SK-N-SH (cell line): ENCODE results near the gene GPC5. TPM values are rescaled to one million over a fixed set of nuclear protein-coding genes. Genes with fewer than 3 reads are reported as not detected.

Experiments used
- CTCF ChIA-PET: fragments of 300-600, 350-600 bp; formaldehyde crosslinking; extraction: SDS; loops from one replicate; lab custom pipeline; 2021; lab: Yijun Ruan, JAX
- POLR2A ChIA-PET: fragments of 350-600 bp; sonication (Branson Sonifier 250); formaldehyde crosslinking; extraction: SDS; loops from one replicate; lab custom pipeline; 2020; ENCODE audit warnings: antibody characterized with exemption, inconsistent platforms; lab: Yijun Ruan, JAX
- DNase-seq: peaks from one replicate; pipeline ENCODE4 v3.0.0; 2012
- H2AFZ ChIP-seq: fragments of 200-600 bp; sonication (generic); 2 replicates; pipeline ENCODE4 v1.8.1; 2016; ENCODE audit warnings: antibody characterized with exemption, mild to moderate bottlenecking, low read depth
- H3F3A ChIP-seq: fragments of 200-600 bp; sonication (generic); replicated peaks from 2 replicates; pipeline ENCODE3; 2016; ENCODE audit warnings: antibody characterized with exemption, mild to moderate bottlenecking; ENCODE audit not compliant: insufficient read depth
- H3K27ac ChIP-seq, 2 experiments: fragments of 200-500 bp in 1 of 2; fragments of 200-600 bp in 1 of 2; sonication (Bioruptor generic) in 1 of 2; sonication (generic), shearing (Covaris generic) in 1 of 2; 2 replicates each; pipeline versions ENCODE4 v1.5.1 to v1.6.1; 2014 to 2016; ENCODE audit warnings: low read depth in 2 of 2, inconsistent platforms in 1 of 2, low read length in 1 of 2, mild to moderate bottlenecking in 1 of 2, mixed read lengths in 1 of 2
- H3K27me3 ChIP-seq: fragments of 200-600 bp; sonication (generic), shearing (Covaris generic); 2 replicates; pipeline ENCODE4 v1.6.1; 2016; ENCODE audit warnings: mixed run types; ENCODE audit not compliant: insufficient read depth
- H3K36me3 ChIP-seq, 2 experiments: fragments of 200-500 bp in 1 of 2; fragments of 200-600 bp in 1 of 2; sonication (Bioruptor generic) in 1 of 2; sonication (generic) in 1 of 2; replicated peaks in 1 of 2; 2 replicates each; pipeline versions ENCODE3 to v1.5.1; 2014 to 2016; ENCODE audit warnings: low read length in 1 of 2, mild to moderate bottlenecking in 1 of 2; ENCODE audit not compliant: insufficient read depth in 2 of 2, control insufficient read depth in 1 of 2
- H3K4me1 ChIP-seq, 2 experiments: fragments of 200-500 bp in 1 of 2; fragments of 200-600 bp in 1 of 2; sonication (Bioruptor generic) in 1 of 2; sonication (generic), shearing (Covaris generic) in 1 of 2; 2 replicates each; pipeline versions ENCODE4 v1.5.1 to v1.6.1; 2014 to 2016; ENCODE audit warnings: low read depth in 1 of 2, low read length in 1 of 2, mixed run types in 1 of 2; ENCODE audit not compliant: insufficient read depth in 2 of 2, control insufficient read depth in 1 of 2
- H3K4me2 ChIP-seq: fragments of 200-600 bp; sonication (generic), shearing (Covaris generic); 2 replicates; pipeline ENCODE4 v1.6.1; 2017; ENCODE audit warnings: mixed run types
- H3K4me3 ChIP-seq, 2 experiments: fragments of 200-500 bp in 1 of 2; fragments of 200-600 bp in 1 of 2; sonication (Bioruptor generic) in 1 of 2; sonication (generic), shearing (Covaris generic) in 1 of 2; 2 replicates each; pipeline versions ENCODE4 v1.5.1 to v1.8.1; 2014 to 2016; ENCODE audit warnings: low read depth in 2 of 2, inconsistent platforms in 1 of 2, low read length in 1 of 2, mild to moderate bottlenecking in 1 of 2, mixed read lengths in 1 of 2, moderate library complexity in 1 of 2
- H3K79me2 ChIP-seq: fragments of 200-600 bp; sonication (generic); 2 replicates; pipeline ENCODE4 v1.8.1; 2017; ENCODE audit warnings: mild to moderate bottlenecking; ENCODE audit not compliant: insufficient read depth
- H3K9ac ChIP-seq: fragments of 200-600 bp; sonication (generic); 2 replicates; pipeline ENCODE4 v1.6.1; 2017; ENCODE audit warnings: mixed run types
- H3K9me2 ChIP-seq: fragments of 200-600 bp; sonication (generic); 2 replicates; pipeline ENCODE4 v1.6.1; 2017; ENCODE audit warnings: mixed run types
- H3K9me3 ChIP-seq: fragments of 200-600 bp; sonication (generic); 2 replicates; pipeline ENCODE4 v1.6.1; 2017; ENCODE audit warnings: mixed run types, mild to moderate bottlenecking, moderate library complexity
- H4K20me1 ChIP-seq: fragments of 200-600 bp; sonication (generic); 2 replicates; pipeline ENCODE4 v1.6.1; 2017; ENCODE audit warnings: mild to moderate bottlenecking, mixed run types; ENCODE audit not compliant: insufficient read depth
- EZH2phosphoT487 ChIP-seq: fragments of 200-600 bp; sonication (generic); IDR thresholded peaks from 2 replicates; pipeline ENCODE4 v1.6.1; 2017; ENCODE audit warnings: low read depth, mixed run types, mild to moderate bottlenecking, antibody characterized with exemption, moderate library complexity, borderline replicate concordance
- FOSL2 ChIP-seq: IDR thresholded peaks from 2 replicates; pipeline ENCODE4 v1.4.0; 2012; ENCODE audit warnings: low read depth, mild to moderate bottlenecking, moderate library complexity, borderline replicate concordance
- FOXJ3 ChIP-seq: sonication (generic); formaldehyde crosslinking; IDR thresholded peaks from 2 replicates; pipeline ENCODE4 v1.5.1; 2020; ENCODE audit warnings: mild to moderate bottlenecking, missing genetic modification reagents
- GABPA ChIP-seq: IDR thresholded peaks from 2 replicates; pipeline ENCODE4 v1.4.0; 2012; ENCODE audit warnings: low read depth, mild to moderate bottlenecking
- JUND ChIP-seq: IDR thresholded peaks from 2 replicates; pipeline ENCODE4 v1.4.0; 2012
- MEF2A ChIP-seq: IDR thresholded peaks from 2 replicates; pipeline ENCODE4 v1.4.0; 2012; ENCODE audit warnings: low read depth, borderline replicate concordance
- MXI1 ChIP-seq: IDR thresholded peaks from 2 replicates; pipeline ENCODE4 v1.6.1; 2012; ENCODE audit warnings: mild to moderate bottlenecking, low read depth, low read length, improper control_type of control experiment
- NFIC ChIP-seq: IDR thresholded peaks from 2 replicates; pipeline ENCODE4 v1.4.0; 2012; ENCODE audit warnings: borderline replicate concordance
- NRF1 ChIP-seq: IDR thresholded peaks from 2 replicates; pipeline ENCODE4 v1.6.1; 2012; ENCODE audit warnings: low read depth, mild to moderate bottlenecking, low read length
- PBX3 ChIP-seq: IDR thresholded peaks from 2 replicates; pipeline ENCODE4; 2012
- RAD21 ChIP-seq: IDR thresholded peaks from 2 replicates; pipeline ENCODE4 v1.6.1; 2012; ENCODE audit warnings: mild to moderate bottlenecking, low read length
- TAF1 ChIP-seq: IDR thresholded peaks from 2 replicates; pipeline ENCODE4 v1.6.1; 2012; ENCODE audit warnings: low read depth, mild to moderate bottlenecking, low read length, moderate library complexity, borderline replicate concordance
- TCF12 ChIP-seq: IDR thresholded peaks from 2 replicates; pipeline ENCODE4 v1.4.0; 2012
- TEAD4 ChIP-seq: IDR thresholded peaks from 2 replicates; pipeline ENCODE4 v1.4.0; 2012; ENCODE audit warnings: mild to moderate bottlenecking, borderline replicate concordance; ENCODE audit not compliant: insufficient read depth
- USF1 ChIP-seq: IDR thresholded peaks from 2 replicates; pipeline ENCODE4 v1.4.0; 2012; ENCODE audit warnings: low read depth, borderline replicate concordance
- USF2 ChIP-seq: fragments of 150-350 bp; IDR thresholded peaks from 2 replicates; pipeline ENCODE4 v1.6.1; 2017; ENCODE audit warnings: antibody characterized with exemption, low read length, low read depth, borderline replicate concordance
- YY1 ChIP-seq: IDR thresholded peaks from 2 replicates; pipeline ENCODE4 v1.4.0; 2012; ENCODE audit warnings: low read depth, mild to moderate bottlenecking
- WGBS: methylation state at CpG from one replicate; pipeline ENCODE4 v1.1.6; 2017; ENCODE audit warnings: low lambda C conversion rate; 5-methylcytosine and 5-hydroxymethylcytosine counted together
- polyA plus RNA-seq, 3 experiments: library from polyadenylated mRNA; depleted of rRNA; stranded (reverse); fragments of >200 nt; gene quantifications; 2 replicates each; pipeline ENCODE4 v1.2.3, GENCODE V29; 2012
- TF ChIP-seq, protein P1 (sequence below): IDR thresholded peaks from 2 replicates; pipeline ENCODE4 v1.4.0; 2012; ENCODE audit warnings: low read depth, borderline replicate concordance
- TF ChIP-seq, protein P2 (sequence below): IDR thresholded peaks from 2 replicates; pipeline ENCODE4 v1.6.1; 2012; ENCODE audit warnings: mild to moderate bottlenecking, low read depth, low read length, moderate library complexity

GPC5 gene
- polyA plus RNA-seq, 1 of the 3 experiments (the other 2 are of a cell fraction), result 0.03 TPM

DNA sequence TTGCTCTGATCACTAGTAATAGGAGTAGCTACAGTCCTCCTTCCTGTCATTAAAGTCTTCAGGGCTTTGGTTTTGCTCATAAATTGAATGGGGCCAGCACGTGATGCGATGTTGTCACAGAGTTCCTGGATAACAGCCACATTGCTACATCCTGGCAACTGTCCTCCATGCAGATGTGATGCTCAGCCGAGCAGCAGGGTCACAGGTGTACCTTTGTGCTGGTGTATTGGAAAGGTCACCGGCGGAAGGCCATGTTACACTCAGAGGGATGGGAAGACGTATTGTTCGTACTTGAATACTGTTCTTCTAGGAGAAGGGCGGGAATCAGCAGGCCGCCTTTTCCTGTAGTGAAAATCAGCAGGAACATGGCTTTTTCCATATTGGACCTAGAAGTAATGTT is 1114.4 kb downstream of the GPC5 start:
- ChIA-PET CTCF (no interaction called here), POLR2A (no interaction called here)
- H3K9me2 ChIP-seq, result no peaks in the 10 kb centered on the region
- no peaks in the 10 kb centered on the region for H3K36me3 ChIP-seq
- no peaks in the 10 kb centered on the region for H3K79me2 ChIP-seq
- DNase-seq, result no peak
- WGBS, result 56% methylated on average over 9 of the region's 9 CpGs
- no peaks in the 10 kb centered on the region for H4K20me1 ChIP-seq
- no peak overlapping the region for H3K4me3 ChIP-seq
- TF ChIP-seq MEF2A (no peak), TAF1 (no peak), GABPA (no peak), USF1 (no peak), TCF12 (no peak), NRF1 (no peak), JUND (no peak), FOSL2 (no peak), PBX3 (no peak), TEAD4 (no peak)
- TF ChIP-seq, protein P1, sequence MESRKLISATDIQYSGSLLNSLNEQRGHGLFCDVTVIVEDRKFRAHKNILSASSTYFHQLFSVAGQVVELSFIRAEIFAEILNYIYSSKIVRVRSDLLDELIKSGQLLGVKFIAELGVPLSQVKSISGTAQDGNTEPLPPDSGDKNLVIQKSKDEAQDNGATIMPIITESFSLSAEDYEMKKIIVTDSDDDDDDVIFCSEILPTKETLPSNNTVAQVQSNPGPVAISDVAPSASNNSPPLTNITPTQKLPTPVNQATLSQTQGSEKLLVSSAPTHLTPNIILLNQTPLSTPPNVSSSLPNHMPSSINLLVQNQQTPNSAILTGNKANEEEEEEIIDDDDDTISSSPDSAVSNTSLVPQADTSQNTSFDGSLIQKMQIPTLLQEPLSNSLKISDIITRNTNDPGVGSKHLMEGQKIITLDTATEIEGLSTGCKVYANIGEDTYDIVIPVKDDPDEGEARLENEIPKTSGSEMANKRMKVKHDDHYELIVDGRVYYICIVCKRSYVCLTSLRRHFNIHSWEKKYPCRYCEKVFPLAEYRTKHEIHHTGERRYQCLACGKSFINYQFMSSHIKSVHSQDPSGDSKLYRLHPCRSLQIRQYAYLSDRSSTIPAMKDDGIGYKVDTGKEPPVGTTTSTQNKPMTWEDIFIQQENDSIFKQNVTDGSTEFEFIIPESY, result no peak
- H3K4me2 ChIP-seq, result no peak overlapping the region
- H3K27me3 ChIP-seq, result no peaks in the 10 kb centered on the region
- H3K9me3 ChIP-seq, result no peaks in the 10 kb centered on the region
- H3K4me1 ChIP-seq, result no peaks in the 10 kb centered on the region
- H3F3A ChIP-seq, result no peaks in the 10 kb centered on the region
- H3K9ac ChIP-seq, result no peak overlapping the region
- no peak overlapping the region for H3K27ac ChIP-seq
- H2AFZ ChIP-seq, result no peak overlapping the region

GRCh38 chr13:92513672-92514071 is 1115.3 kb downstream of the GPC5 start:
- H2AFZ ChIP-seq, result no peak overlapping the region
- no peak overlapping the region for H3K4me3 ChIP-seq
- H3K36me3 ChIP-seq, result no peaks in the 10 kb centered on the region
- no peaks in the 10 kb centered on the region for H3F3A ChIP-seq
- no peaks in the 10 kb centered on the region for H3K79me2 ChIP-seq
- DNase-seq, result no peak
- no peaks in the 10 kb centered on the region for H3K9me3 ChIP-seq
- POLR2A ChIA-PET, result no interaction called here
- CTCF ChIA-PET, result interaction anchor here (0.7 kb wide), 1 partner anchor 12 kb away, joined by 3 read pairs; no protein-coding TSS in a partner anchor
- H3K9me2 ChIP-seq, result no peaks in the 10 kb centered on the region
- H3K27me3 ChIP-seq, result no peaks in the 10 kb centered on the region
- H3K27ac ChIP-seq, result no peak overlapping the region
- no peaks in the 10 kb centered on the region for H4K20me1 ChIP-seq
- H3K4me1 ChIP-seq, result no peaks in the 10 kb centered on the region
- H3K4me2 ChIP-seq, result no peak overlapping the region
- H3K9ac ChIP-seq, result no peak overlapping the region
- 3% methylated on average over 1 of the region's 1 CpG for WGBS
- TF ChIP-seq EZH2phosphoT487 (no peak), MXI1 (no peak), USF1 (no peak), NFIC (no peak), USF2 (no peak), FOXJ3 (CRISPR knock-in tag) (no peak), YY1 (no peak), FOSL2 (no peak), RAD21 (no peak), TAF1 (no peak)
- TF ChIP-seq, protein P2, sequence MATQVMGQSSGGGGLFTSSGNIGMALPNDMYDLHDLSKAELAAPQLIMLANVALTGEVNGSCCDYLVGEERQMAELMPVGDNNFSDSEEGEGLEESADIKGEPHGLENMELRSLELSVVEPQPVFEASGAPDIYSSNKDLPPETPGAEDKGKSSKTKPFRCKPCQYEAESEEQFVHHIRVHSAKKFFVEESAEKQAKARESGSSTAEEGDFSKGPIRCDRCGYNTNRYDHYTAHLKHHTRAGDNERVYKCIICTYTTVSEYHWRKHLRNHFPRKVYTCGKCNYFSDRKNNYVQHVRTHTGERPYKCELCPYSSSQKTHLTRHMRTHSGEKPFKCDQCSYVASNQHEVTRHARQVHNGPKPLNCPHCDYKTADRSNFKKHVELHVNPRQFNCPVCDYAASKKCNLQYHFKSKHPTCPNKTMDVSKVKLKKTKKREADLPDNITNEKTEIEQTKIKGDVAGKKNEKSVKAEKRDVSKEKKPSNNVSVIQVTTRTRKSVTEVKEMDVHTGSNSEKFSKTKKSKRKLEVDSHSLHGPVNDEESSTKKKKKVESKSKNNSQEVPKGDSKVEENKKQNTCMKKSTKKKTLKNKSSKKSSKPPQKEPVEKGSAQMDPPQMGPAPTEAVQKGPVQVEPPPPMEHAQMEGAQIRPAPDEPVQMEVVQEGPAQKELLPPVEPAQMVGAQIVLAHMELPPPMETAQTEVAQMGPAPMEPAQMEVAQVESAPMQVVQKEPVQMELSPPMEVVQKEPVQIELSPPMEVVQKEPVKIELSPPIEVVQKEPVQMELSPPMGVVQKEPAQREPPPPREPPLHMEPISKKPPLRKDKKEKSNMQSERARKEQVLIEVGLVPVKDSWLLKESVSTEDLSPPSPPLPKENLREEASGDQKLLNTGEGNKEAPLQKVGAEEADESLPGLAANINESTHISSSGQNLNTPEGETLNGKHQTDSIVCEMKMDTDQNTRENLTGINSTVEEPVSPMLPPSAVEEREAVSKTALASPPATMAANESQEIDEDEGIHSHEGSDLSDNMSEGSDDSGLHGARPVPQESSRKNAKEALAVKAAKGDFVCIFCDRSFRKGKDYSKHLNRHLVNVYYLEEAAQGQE, result no peak
